Stimulated activated CD8-positive, alpha-beta memory T cell treated with anti-CD3 and anti-CD28 coated beads, Interleukin-4, amount 100 ng/mL, for 1 hour (primary cell): Measurements from ENCODE around the gene EIF3F.

Experiments
- DNase-seq, 2 donors: peaks; one replicate each; pipeline ENCODE4 v3.0.0-alpha.2; 2020; ENCODE audit warnings: low read depth in 2 of 2, low spot score in 1 of 2

The EIF3F gene, protein sequence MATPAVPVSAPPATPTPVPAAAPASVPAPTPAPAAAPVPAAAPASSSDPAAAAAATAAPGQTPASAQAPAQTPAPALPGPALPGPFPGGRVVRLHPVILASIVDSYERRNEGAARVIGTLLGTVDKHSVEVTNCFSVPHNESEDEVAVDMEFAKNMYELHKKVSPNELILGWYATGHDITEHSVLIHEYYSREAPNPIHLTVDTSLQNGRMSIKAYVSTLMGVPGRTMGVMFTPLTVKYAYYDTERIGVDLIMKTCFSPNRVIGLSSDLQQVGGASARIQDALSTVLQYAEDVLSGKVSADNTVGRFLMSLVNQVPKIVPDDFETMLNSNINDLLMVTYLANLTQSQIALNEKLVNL

DNA sequence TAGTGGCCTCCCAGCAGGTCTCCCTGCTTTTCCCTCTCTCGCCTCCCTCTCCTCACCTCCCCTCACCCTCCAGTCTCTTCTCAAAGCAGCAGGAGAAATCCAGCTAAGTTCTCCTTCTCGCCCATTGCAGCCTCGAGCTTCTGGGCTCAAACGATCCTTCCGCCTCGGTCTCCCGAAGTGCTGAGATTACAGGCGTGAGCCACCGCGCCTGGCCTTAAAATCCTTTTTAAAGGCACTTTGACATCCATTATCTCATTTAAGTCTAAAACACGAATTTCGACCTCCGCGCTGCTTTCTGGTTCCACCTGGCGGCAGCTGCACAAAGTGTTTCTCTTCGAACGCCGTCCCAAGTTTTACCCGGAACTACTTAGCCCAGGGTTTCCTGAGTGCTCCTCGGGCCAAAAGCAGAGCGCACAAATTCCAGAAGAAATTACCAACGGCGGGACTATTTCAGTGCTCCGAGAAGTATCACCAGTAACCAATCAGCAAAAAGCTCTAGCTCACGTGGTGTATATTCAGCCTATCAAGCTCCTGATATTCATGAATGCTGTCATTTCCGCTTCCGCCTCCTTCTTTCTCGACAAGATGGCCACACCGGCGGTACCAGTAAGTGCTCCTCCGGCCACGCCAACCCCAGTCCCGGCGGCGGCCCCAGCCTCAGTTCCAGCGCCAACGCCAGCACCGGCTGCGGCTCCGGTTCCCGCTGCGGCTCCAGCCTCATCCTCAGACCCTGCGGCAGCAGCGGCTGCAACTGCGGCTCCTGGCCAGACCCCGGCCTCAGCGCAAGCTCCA lies at the start of gene EIF3F:
Gene EIF3F, plus strand, starts transcription at position 570 of the 792 bp plus-strand sequence. Its CDS starts 16 bp downstream, at position 586.
- DNase-seq: peak; percentile 64 to 77

DNA sequence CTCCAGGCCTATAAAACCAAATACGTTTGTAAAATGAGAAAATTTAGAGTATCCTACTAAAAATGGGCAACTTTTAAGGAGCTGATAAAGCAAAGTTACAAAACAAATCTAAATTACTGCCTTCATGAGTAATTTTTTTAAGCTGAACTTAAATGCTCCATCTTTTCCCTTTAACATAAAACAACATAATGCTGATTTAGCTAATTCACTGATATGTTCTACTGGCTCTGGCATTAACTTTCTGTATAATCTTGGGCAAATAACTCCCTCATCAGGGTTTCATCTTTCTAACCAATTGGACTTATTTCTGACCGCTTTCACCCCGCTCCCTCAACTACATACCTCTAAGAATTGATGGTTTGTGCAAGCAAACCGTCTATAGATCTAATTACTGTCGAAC lies 46.0 kb upstream of the EIF3F start:
- no peak for DNase-seq

DNA sequence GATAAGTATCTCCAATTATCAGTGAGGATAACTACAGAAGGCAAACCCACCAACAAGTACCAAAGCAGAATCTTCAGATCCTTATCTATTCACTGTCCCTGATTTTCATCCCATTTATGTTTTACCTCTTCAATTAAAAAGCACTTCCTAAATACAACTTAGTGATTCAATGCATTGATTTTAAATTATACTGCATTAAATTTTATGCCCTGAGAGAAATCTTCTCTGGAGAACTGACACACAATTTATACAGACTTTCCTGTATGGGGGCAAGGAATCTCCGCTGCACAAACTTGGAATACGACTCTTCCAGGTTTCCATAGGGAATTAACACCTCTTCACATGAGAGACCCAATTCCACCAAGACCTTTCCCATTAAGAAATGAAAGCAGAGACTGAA lies 45.5 kb upstream of the EIF3F start, which contains the start of gene OR10A3:
Gene OR10A3, minus strand, starts transcription at position 101 of the 400 bp plus-strand sequence. CDS start 2,188 bp downstream, outside the sequence.
- no peak for DNase-seq

DNA sequence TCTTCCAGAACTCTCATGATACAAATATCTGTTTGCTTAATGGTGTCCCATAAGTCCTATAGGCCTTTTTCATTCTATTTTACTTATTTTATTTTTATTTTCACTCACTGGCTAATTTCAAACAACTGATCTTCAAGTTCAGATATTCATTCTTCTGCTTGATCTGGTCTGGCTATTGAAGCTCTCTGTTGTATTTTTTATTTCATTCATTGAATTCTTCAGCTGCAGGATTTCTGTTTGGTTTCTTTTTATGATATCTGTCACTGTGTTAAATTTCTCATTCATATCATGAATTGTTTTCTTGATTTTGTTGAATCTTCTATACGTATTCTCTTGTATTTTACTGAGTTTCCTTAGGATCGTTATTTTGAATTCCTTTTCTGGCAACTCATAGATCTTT lies 43.0 kb upstream of the EIF3F start:
- DNase-seq: no peak

DNA sequence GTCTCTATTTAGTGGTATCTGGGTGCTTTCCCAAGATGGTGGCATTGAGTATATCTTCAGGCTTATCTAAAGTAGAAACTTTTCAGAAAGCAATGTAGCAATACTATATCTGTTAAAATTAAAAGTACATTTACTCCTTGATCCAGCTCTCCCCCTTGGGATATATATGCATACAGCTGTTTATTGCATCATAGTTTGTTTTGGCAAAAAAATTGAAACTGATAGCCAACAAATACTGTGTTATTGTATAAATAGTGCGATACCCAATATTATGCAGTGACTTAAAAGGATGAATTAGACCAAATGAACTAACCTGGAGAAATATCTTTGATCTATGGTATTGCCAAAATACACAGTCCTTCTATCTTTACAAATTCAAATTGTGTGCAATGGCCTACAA lies 37.2 kb upstream of the EIF3F start:
- no peak for DNase-seq

DNA sequence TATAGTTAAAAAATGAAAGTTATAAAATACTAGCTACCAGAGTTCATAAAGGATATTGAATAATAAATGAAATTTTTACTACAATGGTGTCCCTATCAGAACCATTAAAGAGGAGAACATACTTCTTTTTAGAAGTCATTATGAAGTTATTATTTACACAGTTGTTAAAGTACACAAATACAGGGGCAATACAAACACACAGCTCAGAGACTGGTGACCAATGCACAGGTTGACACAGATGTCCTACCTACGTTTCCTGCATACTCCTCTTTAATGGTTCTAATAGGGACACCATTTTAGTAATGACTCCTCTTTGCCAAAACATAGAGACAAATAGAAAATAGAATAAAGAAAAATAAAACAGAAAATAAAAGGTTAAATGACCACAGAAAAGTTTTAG lies 31.9 kb upstream of the EIF3F start:
- no peak for DNase-seq

DNA sequence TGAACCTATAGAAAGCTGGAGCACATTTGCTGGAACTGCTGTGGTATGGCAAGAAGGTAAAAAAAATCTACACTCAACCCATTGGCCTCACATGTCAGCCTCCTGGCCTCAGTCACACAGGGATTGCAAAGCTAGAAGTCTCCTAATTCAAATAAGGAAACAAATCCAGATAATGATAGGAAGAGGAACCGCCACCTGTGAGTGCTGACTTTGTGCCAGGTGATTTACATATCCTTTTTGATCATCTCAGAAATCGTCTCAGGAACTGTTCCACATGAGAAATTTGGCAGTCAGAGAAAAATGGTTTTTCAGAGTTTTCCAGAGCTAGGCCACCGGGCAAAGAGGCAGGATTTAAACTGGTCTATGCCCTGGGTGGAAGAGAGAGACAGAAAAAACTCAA lies 22.9 kb upstream of the EIF3F start:
- DNase-seq: no peak

DNA sequence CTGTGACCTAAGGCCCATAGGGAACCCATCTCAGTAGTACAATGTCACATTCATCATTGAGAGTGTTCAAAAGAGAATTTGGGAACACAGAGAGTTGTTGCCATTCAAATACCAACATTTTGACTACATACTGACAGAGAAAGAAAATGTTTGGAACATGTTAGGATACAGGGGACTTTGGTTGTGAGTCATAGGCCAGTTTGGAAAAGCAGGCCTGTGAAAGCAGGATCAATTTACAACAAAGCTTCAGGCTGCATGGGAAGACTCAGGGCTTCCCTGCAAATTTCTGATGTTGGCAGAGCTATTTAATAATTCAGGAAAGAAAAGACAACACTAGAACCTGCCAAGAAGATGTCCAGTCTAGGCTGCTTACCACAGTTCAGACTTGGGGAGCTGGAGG lies 22.3 kb upstream of the EIF3F start:
- DNase-seq: no peak

DNA sequence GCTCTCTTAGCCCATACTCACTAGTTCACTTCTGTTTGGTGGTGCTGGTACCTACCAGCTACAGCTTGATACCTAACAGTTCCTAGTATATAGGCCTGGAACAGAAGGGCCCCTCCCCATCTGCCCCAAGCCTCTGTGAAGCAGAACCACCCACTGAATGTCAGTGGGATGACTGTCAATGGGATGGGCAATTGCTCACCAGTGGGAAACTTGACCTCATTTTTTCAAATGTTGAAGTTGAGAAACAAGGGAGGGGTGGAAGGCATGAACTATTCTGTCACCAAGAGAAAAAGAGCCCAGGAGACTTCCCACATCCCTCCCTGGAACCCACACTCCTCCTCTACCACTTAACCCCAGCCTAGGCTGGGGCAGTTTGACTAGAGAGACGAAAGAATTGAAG lies 21.8 kb upstream of the EIF3F start, which contains the start of gene NLRP10:
Gene NLRP10, minus strand, starts transcription at position 62 of the 400 bp plus-strand sequence. CDS start 1,952 bp downstream, outside the sequence.
- no peak for DNase-seq

DNA sequence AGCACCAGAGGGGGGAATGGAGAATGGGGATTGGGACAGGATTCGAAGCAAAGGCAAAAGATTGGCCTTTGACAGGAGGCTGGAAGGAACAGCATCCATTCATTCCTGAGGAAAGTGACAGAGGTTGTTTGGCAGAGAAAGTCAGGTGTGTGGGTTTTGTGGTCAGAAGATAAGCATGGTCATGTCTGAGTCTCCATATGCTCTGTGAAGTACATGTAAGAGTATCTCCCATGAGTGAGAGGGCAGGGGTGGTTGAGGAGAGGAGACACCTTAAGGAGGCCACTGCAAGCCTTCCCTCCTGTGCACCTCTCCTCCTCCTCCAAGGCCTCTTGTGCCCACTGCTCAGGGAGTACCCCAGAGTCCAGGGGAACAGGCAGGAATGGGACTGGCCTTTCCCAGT lies 20.0 kb upstream of the EIF3F start:
- DNase-seq: no peak

DNA sequence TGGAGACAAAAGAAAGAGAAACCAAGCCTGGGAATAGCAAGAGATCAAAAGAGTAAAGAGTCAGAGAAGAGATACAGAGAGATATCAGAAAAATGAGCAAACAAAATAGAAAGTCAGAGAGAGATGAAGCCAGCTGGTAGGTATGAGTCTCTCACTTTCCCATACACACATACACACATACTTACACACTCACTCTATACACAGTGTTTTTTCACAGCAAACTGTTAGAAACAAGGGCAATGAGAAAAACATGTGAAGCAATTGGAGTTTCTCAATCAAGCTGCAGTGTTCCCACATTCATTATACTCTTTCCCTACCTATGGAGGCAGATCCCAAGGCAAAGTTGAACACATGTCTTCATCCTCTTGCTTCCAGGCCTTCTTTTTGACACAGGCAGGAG lies 19.3 kb upstream of the EIF3F start:
- DNase-seq: no peak

DNA sequence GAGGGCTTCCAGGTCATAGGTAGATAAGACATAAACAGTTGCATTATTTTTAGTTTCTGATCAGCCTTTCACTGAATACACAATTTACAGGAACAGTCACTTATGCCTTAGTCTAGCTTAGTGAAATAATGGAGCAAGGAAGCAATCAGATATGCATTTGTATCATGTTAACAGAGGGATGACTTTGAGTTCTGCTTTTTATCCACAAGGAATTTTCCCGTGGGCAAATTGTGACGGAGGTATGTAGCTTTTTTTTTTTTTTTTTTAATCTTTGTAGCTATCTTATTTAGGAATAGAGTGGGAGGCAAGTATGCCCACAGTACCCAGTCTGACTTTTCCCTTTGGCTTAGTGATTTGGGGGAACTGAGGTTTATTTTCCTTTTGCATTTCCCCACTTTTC lies 18.5 kb upstream of the EIF3F start:
- no peak for DNase-seq

DNA sequence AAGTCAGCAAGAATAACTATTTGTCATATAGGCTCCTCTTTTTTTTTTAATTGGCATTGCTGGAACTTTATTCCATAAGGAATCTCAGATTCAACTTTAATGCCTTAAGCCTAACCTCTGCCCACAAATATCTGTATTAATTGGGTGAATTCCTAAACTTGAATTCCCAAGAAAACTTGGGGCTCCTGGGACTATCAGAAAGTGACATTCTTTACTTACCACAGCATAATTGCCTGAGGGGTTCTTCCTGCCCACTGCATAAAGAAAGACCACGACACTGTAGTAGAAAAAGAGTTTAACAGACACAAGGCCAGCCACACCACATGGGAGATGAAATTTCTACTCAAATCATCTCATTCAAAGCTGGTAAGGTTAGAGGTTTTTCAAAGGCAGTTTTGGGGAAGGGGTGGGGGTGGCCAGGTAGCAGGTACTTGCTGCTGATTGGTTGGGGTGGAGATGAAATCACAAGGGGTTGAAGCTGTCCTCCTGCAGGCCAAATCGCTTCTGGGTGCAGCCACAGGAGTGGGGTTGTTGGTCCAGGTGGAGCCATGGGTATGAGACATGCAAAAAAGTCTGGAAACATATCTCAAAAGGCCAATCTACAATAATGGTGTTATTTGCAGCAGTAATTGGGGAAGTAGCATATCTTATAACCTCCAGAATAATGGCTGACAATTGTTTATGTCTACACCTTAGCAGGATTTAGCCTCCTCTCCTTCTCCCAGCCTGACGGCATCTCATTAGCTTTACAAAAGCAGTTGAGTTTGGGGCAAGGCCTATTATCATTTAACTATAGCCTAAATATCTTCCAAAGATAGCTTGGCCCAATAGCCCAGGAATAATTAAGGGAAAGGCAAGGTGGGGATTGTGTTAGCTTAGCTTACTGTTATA lies 17.1 kb upstream of the EIF3F start:
- DNase-seq: no peak

DNA sequence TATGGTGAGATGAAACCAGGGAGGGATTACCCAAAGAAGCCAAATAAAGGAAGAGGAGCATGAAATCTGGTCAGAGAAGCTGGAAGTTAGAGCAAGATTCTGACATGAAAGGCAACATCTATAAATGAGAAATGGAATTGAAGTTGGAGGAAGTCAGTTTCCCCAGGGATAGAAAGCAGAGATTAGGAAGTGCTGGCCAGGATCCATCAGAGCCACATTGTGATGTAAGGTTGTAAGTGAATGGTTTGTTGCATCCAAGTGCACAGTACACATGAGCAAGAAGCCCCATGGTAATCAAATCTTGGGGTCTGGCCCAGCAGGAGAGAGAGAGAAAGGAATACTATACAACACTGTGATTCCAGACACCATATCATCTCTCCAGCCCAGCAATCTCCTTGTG lies 15.3 kb upstream of the EIF3F start:
- DNase-seq: no peak

DNA sequence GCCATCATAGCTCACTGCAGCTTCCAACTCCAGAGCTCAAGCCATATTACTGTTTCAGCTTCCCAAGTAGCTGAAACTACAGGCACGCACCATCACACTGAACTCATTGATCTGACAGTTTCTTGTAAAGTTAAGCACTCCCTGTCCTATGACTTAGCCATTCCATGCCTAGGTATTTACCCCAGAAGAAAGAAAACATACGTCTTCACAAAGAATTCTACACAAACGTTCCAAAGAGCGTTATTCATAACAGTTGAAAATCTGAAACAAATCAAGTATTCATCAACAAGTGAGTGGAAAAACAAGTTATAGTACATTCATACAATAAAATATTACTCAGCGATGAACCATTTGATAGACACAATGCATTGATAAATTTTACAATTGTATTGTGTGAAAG lies 14.1 kb upstream of the EIF3F start:
- no peak for DNase-seq

DNA sequence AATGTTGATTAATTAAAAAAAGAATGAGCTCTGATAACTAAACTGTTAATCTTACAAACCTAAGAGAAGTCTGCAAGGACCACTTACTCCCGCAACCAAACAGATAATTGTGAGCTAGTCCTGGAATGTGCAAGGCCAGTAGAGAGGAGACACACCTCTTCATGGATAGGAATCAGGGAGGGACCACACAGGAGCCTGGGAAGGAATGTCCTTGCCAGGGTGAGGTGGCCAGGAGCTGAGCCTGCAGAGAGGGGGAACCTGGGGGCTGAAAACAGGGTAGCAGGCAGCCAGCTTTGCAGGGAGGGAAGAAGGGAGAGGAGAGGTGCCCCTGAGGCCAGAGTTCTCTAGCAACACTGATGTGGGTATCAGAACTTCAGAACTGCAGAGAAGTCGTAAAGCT lies 12.5 kb upstream of the EIF3F start:
- DNase-seq: no peak

DNA sequence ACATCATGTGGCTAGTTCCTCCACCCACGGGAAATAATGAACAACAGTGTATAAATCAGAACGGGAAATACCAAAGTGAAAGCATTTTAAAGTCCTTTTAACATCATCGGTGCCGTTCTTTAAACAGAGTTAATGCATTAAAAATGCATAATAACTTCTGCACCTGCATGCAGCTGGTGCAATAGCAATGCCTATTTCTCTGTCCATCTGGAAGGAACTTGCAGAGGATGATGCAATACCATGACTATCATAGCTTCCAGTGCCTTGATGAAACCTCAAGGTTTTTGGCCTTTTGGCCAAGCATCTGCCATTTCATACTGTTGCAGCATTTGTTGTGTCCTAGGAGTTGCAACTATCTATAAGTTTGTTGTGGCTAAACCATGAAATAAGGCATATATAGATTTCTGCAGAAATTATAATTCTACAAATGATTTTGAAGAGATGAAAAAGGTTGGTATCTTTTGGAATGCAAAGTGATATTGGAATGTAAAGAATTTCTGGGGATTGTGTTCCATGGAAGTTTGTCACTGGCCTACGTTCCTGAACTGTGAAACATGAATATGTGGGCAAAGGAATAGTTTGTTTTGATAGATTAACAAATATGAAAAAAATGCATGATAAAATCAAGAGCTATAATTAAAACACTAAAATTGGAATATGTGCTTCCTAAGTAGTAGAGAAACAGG lies 9.8 kb upstream of the EIF3F start:
- no peak for DNase-seq

DNA sequence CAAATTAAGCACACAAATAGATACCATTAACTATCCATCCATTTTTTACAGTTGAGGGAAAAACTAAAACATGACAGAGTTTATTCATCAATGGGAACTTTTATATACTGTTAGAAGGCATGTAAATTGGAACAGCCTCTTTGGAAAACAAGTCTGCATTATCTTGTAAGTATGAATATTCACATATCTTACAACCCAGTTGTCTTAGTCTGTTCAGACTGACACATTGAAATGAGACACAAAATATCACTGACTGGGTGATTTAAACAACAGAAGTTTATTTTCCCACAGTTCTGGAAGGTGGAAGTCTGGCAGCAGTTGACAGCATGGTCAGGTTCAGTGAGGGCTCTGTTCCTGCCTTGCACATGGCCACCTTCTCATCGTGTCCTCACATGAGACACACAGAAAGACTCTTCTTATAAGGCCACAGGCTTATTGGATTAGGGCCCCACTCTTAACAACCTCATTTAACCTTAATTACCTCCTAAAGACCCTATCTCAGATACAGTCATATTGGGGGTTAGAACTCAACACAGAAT lies 5.4 kb upstream of the EIF3F start:
- DNase-seq: no peak

DNA sequence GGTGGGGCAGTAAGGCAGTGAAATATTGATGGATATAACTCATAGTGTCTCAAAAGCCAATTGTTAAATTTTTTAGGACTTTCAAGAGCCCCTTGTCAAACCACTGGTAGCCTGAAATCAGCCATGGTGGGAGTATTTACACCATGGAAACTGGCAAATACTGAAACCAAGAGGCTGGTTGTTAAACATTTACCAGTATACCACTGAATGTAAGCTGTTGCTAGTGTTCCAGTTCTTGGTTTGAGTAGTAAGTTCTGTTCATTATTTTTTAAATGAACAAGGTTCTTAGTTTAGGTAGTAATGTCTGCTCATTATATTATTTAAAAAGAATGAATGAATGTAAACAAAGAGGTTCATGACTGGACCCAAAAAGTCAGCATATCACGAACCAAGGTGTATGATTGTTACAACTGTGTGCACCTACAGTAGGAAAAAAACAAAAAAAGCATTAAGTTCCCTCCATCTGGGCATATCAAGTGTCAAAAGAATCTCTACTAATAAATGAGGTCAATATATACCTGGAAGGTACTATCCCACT lies 4.5 kb upstream of the EIF3F start:
- DNase-seq: no peak
